ENCODE results near the gene BDNF.
"Not testable (repeated sequence)": the region's sequence is repeated elsewhere in the genome, so short reads cannot be mapped to it uniquely, and the experiment has no call there.

BDNF gene

GRCh38 chr11:27700351-27701301 lies at the start of gene BDNF:
TSS of gene BDNF (minus strand) at chr11:27700455. CDS start at chr11:27658564, 41,891 bp downstream.
- DNase-seq (ENCODE audit: low spot score) = no peak

GRCh38 chr11:27740362-27741013 lies 40.2 kb upstream of the BDNF start:
- DNase-seq (ENCODE audit: low spot score) = no peak

- DNase-seq (ENCODE audit: low spot score) = no peak
Observed at GRCh38 chr11:27735281-27735680, 35.0 kb upstream of the BDNF start.

- not testable (repeated sequence) for DNase-seq (ENCODE audit: low spot score)
Observed at GRCh38 chr11:27731803-27732202, 31.5 kb upstream of the BDNF start.

GRCh38 chr11:27726981-27727380 lies 26.7 kb upstream of the BDNF start:
- DNase-seq (ENCODE audit: low spot score) = no peak

- no peak for DNase-seq (ENCODE audit: low spot score)
Observed at GRCh38 chr11:27723687-27724086, 23.4 kb upstream of the BDNF start.

GRCh38 chr11:27722953-27723344 lies 22.7 kb upstream of the BDNF start:
- no peak for DNase-seq (ENCODE audit: low spot score)

- DNase-seq (ENCODE audit: low spot score) = no peak
Observed at GRCh38 chr11:27722117-27722952, 22.1 kb upstream of the BDNF start.

- no peak for DNase-seq (ENCODE audit: low spot score)
Observed at GRCh38 chr11:27721264-27722116, 21.2 kb upstream of the BDNF start.

GRCh38 chr11:27720277-27720830 lies 20.1 kb upstream of the BDNF start:
- DNase-seq (ENCODE audit: low spot score) = no peak

- no peak for DNase-seq (ENCODE audit: low spot score)
Observed at GRCh38 chr11:27719546-27719925, 19.3 kb upstream of the BDNF start.

GRCh38 chr11:27718863-27719545 lies 18.7 kb upstream of the BDNF start:
- peak; percentile 16 for DNase-seq (ENCODE audit: low spot score)

GRCh38 chr11:27718346-27718862 lies 18.1 kb upstream of the BDNF start:
- DNase-seq (ENCODE audit: low spot score) = peak; percentile 53

- no peak for DNase-seq (ENCODE audit: low spot score)
Observed at GRCh38 chr11:27717801-27718229, 17.6 kb upstream of the BDNF start.

- peak; percentile 58 for DNase-seq (ENCODE audit: low spot score)
Observed at GRCh38 chr11:27717377-27717776, 17.1 kb upstream of the BDNF start.

GRCh38 chr11:27716835-27717234 lies 16.6 kb upstream of the BDNF start:
- no peak for DNase-seq (ENCODE audit: low spot score)

GRCh38 chr11:27716216-27716615 lies 16.0 kb upstream of the BDNF start:
- DNase-seq (ENCODE audit: low spot score) = no peak

GRCh38 chr11:27711725-27712124 lies 11.5 kb upstream of the BDNF start:
- no peak for DNase-seq (ENCODE audit: low spot score)

GRCh38 chr11:27710536-27710935 lies 10.3 kb upstream of the BDNF start:
- no peak for DNase-seq (ENCODE audit: low spot score)

- DNase-seq (ENCODE audit: low spot score) = no peak
Observed at GRCh38 chr11:27707676-27708075, 7.4 kb upstream of the BDNF start.

Data from RKO (cell line).